ENCODE data around the gene B3GAT1. TPM values are rescaled to one million over a fixed set of nuclear protein-coding genes. Genes with fewer than 3 reads are reported as not detected.

The B3GAT1 gene
- total and polyA plus RNA-seq, 2 experiments from 2014 or later = 4.8 to 28.3 TPM

- H3K27ac Mint-ChIP-seq = no peak overlapping the region
- TF ChIP-seq CTCF (conservative IDR thresholded peaks at IDR 0.05; ENCODE audit: low read depth in 2 of 2) = peak; percentile 41 to 73
- no peak for TF ChIP-seq STAT1 (IDR thresholded peaks at IDR 0.05; ENCODE audit: unreplicated experiment)
- peaks cover 4% of the 10 kb centered on the region; the same call in 2 of the 3 replicates for H3K4me1 Mint-ChIP-seq
- no peak overlapping the region for H3K4me3 Mint-ChIP-seq
- H3K9me3 Mint-ChIP-seq = no peaks in the 10 kb centered on the region; the same call in 1 of the 3 replicates
- Histone ChIP-seq H3K27ac (ENCODE audit: low read depth) (no peak overlapping the region), H3K4me3 (no peak overlapping the region), H3K4me2 (no peak overlapping the region), H3K36me3 (ENCODE audit: insufficient read depth) (no peaks in the 10 kb centered on the region), H3K27me3 (ENCODE audit: insufficient read depth) (no peaks in the 10 kb centered on the region), H3K79me2 (replicated peaks; ENCODE audit: insufficient read depth) (peaks cover 18% of the 10 kb centered on the region; the same call in 1 of the 2 replicates), H4K20me1 (replicated peaks; ENCODE audit: insufficient read depth) (peaks cover 23% of the 10 kb centered on the region), H3K4me1 (ENCODE audit: insufficient read depth) (no peaks in the 10 kb centered on the region), H2AFZ (no peak overlapping the region), H3F3A (replicated peaks; ENCODE audit: low read depth) (no peaks in the 10 kb centered on the region), H3K9me2 (ENCODE audit: insufficient read depth) (no peaks in the 10 kb centered on the region)
- peak; percentile 88 for ATAC-seq
- H3K27me3 Mint-ChIP-seq (ENCODE audit: insufficient read depth, low read depth, poor library complexity) = peaks cover 6% of the 10 kb centered on the region
- peak; percentile 62 for DNase-seq (ENCODE audit: low spot score)
- peaks cover 13% of the 10 kb centered on the region for H3K36me3 Mint-ChIP-seq (ENCODE audit: low read depth)
Measured at GRCh38 chr11:134393638-134394037, 18.4 kb downstream of the B3GAT1 start.

- Histone ChIP-seq H2AFZ (no peak overlapping the region), H3K27ac (ENCODE audit: low read depth) (no peak overlapping the region), H3K36me3 (ENCODE audit: insufficient read depth) (no peaks in the 10 kb centered on the region), H3K27me3 (ENCODE audit: insufficient read depth) (no peaks in the 10 kb centered on the region), H3K79me2 (replicated peaks; ENCODE audit: insufficient read depth) (peaks cover 12% of the 10 kb centered on the region; the same call in 1 of the 2 replicates), H3K9me2 (ENCODE audit: insufficient read depth) (no peaks in the 10 kb centered on the region), H3K4me2 (no peak overlapping the region), H3K4me1 (ENCODE audit: insufficient read depth) (no peaks in the 10 kb centered on the region), H4K20me1 (replicated peaks; ENCODE audit: insufficient read depth) (peaks cover 27% of the 10 kb centered on the region), H3K4me3 (no peak overlapping the region), H3F3A (replicated peaks; ENCODE audit: low read depth) (no peaks in the 10 kb centered on the region)
- peaks cover 16% of the 10 kb centered on the region for H3K36me3 Mint-ChIP-seq (ENCODE audit: low read depth)
- peaks cover 2% of the 10 kb centered on the region; the same call in 2 of the 3 replicates for H3K4me1 Mint-ChIP-seq
- no peaks in the 10 kb centered on the region; the same call in 1 of the 3 replicates for H3K9me3 Mint-ChIP-seq
- ATAC-seq (no peak), DNase-seq (ENCODE audit: low spot score) (no peak)
- no peak overlapping the region for H3K4me3 Mint-ChIP-seq
- no peak for TF ChIP-seq STAT1 (IDR thresholded peaks at IDR 0.05; ENCODE audit: unreplicated experiment)
- TF ChIP-seq ZNF462 (CRISPR knock-in tag; IDR thresholded peaks at IDR 0.05) = no peak
- no peak for TF ChIP-seq ZNF331 (CRISPR knock-in tag; IDR thresholded peaks at IDR 0.05; ENCODE audit: low read depth)
- TF ChIP-seq CTCF (conservative IDR thresholded peaks at IDR 0.05; ENCODE audit: low read depth in 2 of 2) = no peak
- no peak for TF ChIP-seq CREB1 (CRISPR knock-in tag; IDR thresholded peaks at IDR 0.05; ENCODE audit: low read depth)
- TF ChIP-seq JUNB (IDR thresholded peaks at IDR 0.05; ENCODE audit: unreplicated experiment) = no peak
- no peak for TF ChIP-seq POLR2AphosphoS5 (IDR thresholded peaks at IDR 0.05; ENCODE audit: low read depth)
- TF ChIP-seq EZH2phosphoT487 (IDR thresholded peaks at IDR 0.05; ENCODE audit: unreplicated experiment) = no peak
- TF ChIP-seq ETS1 (IDR thresholded peaks at IDR 0.05) = no peak
- peaks cover 5% of the 10 kb centered on the region for H3K27me3 Mint-ChIP-seq (ENCODE audit: insufficient read depth, low read depth, poor library complexity)
- no peak overlapping the region for H3K27ac Mint-ChIP-seq
Measured at GRCh38 chr11:134392953-134393615, 19.0 kb downstream of the B3GAT1 start.
